Right lobe of liver (tissue), 4 donors: Measurements from ENCODE around the gene ASCL1.

Source experiments
- POLR2A ChIP-seq: fragments of 450-650 bp; IDR thresholded peaks from one replicate; pipeline ENCODE4 v1.6.1; 2017; ENCODE audit warnings: antibody characterized with exemption, mild to moderate bottlenecking
- TF ChIP-seq, protein P1 (sequence below), 4 donors: fragments of 200-600 bp in 3 of 4; fragments of 450-650 bp in 1 of 4; IDR thresholded peaks; one replicate each; pipeline versions ENCODE4 v1.5.1 to v1.8.0; 2016 to 2022; ENCODE audit warnings: antibody characterized with exemption in 4 of 4, mild to moderate bottlenecking in 2 of 4
- donor health status: DM: no; HTN: no; CAD: no.
- donor health status: DM: no; HTN: no; CAD: no.
- donor health status: DM: no; HTN: yes; CAD: no.

DNA sequence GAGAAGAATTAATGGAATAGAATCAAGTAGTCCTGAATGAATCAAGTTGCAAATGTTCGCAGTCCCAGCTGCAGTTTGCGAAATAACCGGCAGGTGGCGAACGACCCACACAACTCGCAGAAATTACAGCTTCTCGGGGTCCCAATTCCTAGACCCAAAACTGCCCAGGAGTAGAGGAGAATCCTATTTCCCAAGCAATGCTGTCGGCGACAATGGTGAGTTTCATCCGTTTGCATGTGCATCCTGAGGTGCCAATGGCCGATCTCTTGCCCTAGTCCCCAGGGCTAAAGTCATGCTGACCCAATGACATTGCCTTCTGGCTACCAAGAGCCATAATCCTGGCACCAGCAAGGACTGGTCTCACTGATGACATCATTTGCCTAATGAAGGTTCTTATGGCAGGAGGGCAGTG, 8.5 kb upstream of the ASCL1 start:
- TF ChIP-seq, protein P1, sequence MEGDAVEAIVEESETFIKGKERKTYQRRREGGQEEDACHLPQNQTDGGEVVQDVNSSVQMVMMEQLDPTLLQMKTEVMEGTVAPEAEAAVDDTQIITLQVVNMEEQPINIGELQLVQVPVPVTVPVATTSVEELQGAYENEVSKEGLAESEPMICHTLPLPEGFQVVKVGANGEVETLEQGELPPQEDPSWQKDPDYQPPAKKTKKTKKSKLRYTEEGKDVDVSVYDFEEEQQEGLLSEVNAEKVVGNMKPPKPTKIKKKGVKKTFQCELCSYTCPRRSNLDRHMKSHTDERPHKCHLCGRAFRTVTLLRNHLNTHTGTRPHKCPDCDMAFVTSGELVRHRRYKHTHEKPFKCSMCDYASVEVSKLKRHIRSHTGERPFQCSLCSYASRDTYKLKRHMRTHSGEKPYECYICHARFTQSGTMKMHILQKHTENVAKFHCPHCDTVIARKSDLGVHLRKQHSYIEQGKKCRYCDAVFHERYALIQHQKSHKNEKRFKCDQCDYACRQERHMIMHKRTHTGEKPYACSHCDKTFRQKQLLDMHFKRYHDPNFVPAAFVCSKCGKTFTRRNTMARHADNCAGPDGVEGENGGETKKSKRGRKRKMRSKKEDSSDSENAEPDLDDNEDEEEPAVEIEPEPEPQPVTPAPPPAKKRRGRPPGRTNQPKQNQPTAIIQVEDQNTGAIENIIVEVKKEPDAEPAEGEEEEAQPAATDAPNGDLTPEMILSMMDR (IDR thresholded peaks at IDR 0.05), result peak; percentile 88 to 97 (median 90)
- TF ChIP-seq POLR2A, result no peak
